ENCODE measurements around the gene GUK1. TPM values are rescaled to one million over a fixed set of nuclear protein-coding genes. Genes with fewer than 3 reads are reported as not detected.
A peak's percentile ranks its signal among the peaks of the same experiment; 100 is the strongest.

GUK1 gene
- total RNA-seq, 1 donor from 2014 or later = 519 TPM

DNA sequence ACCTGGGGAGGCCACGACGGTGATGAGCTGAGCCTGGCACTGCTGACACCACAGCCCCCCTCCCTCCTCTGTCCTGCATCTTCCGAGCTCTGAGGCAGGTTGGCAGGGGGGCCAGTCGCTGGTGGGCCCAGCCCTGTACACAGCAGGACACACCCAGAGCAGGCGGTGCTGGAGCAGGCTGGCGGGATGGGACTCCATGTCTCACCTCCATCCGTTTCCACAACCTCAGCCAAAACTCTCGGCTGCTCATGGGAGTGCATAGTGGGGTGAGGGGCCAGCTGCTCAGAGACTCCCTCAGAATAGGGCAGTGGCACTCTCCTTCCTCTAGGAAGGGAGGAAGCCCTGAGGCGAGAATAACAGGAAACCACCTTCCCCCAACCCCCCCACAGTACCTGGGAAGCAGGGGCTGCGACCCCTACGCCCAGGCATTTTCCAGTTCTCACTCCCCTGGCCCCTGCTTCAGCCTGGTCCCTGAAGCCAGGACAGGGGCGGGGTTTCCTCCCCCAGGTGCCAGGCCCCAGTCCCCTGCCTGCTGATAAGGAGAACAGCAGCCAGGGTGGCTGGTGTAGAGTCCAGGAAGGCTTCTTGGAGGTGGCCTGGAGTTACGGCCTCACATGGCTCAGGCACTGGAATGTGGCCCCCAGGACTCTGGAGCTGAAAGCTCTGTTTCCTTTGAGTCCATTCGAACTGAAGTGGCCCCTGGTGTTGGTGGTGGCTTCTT is 22.4 kb downstream of the GUK1 start:
- DNase-seq (ENCODE audit: low read depth) (peak; percentile 61), FAIRE-seq (no peak)
- Histone ChIP-seq H3K27me3 (ENCODE audit: control insufficient read depth, insufficient read depth, low read length) (peaks cover 5% of the 10 kb centered on the region), H3K4me3 (ENCODE audit: low read depth, low read length) (no peak overlapping the region), H3K36me3 (ENCODE audit: control insufficient read depth, insufficient read depth, low read length) (no peaks in the 10 kb centered on the region)
- TF ChIP-seq, protein P1, sequence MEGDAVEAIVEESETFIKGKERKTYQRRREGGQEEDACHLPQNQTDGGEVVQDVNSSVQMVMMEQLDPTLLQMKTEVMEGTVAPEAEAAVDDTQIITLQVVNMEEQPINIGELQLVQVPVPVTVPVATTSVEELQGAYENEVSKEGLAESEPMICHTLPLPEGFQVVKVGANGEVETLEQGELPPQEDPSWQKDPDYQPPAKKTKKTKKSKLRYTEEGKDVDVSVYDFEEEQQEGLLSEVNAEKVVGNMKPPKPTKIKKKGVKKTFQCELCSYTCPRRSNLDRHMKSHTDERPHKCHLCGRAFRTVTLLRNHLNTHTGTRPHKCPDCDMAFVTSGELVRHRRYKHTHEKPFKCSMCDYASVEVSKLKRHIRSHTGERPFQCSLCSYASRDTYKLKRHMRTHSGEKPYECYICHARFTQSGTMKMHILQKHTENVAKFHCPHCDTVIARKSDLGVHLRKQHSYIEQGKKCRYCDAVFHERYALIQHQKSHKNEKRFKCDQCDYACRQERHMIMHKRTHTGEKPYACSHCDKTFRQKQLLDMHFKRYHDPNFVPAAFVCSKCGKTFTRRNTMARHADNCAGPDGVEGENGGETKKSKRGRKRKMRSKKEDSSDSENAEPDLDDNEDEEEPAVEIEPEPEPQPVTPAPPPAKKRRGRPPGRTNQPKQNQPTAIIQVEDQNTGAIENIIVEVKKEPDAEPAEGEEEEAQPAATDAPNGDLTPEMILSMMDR (IDR thresholded peaks at IDR 0.05; ENCODE audit: insufficient read depth, low read length, severe bottlenecking) = no peak

DNA sequence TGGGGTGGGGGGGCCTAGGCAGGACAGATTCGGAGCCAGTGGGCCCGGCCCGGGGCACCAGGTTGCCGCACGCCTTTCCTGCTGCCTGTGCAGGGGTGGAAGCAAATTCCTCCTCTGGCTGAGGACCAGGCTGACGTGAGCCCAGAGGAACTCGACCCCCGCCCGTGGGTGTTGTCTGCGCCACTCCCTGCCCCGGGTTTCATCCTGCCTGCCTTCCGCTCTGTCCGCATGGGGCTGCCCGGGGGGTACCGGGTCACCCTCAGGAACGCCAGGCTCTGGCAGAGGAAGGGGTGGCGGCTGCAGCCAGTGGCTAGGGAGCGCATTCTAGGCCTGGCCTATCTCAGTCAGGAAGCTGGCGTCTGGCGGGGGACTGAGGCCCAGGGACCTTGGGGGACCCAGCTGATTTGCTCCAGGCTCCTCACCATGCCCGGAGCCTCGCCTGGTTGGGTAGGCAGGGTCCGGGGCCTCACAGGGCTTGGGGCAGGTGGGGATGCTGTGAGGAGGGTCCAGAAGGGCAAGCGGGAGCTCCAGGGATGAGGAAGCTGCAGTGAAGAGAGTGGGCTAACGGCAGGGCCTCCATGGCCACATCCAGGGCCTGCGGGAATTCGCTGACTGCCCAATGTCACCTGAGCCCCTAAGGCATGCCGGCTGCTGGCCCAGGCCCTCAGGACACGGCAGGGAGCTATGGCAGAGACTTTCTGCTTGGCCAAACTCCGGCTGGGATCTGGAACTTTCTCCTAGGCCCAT is 23.1 kb downstream of the GUK1 start:
- peak; percentile 82 for DNase-seq (ENCODE audit: low read depth)
- no peak overlapping the region for H3K4me3 ChIP-seq (ENCODE audit: low read depth, low read length)

DNA sequence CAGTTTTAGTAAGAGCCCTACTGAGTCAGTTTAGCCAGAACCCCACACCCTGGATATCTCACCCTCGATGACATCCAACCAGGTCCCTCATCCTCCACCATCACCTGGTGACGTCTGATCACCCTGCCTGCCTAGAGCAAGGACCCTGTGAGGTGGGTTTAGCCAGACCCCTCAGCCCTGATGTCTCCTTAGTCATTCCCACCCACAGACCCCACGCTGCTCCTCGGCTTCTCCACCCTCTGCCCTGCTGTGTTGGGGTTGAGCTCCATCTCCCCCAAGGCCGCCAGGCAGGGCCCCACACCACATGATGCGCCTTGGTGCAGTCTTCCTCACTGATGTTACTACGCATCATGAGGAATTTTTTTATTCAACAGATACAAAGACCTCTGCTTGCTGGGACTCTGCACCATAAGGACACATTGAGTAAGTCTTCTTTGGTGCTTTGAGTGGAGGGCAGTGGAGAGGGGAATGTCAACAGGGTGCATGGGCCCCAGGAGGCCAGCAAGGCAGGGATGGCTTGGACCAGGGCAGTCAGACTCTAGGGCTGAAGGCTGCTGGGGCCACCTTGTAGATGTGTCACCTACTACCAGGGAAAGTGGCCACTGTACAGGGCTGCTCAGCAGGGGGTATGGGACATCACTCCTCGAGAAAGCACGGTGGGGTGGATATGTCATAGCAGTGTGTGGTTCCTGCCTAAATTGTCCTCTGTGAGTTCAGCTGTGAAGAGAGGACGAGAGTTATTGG is 23.9 kb downstream of the GUK1 start:
- FAIRE-seq = no peak
- TF ChIP-seq, protein P1 (IDR thresholded peaks at IDR 0.05; ENCODE audit: insufficient read depth, low read length, severe bottlenecking) = no peak
- Histone ChIP-seq H3K36me3 (ENCODE audit: control insufficient read depth, insufficient read depth, low read length) (no peaks in the 10 kb centered on the region), H3K27me3 (ENCODE audit: control insufficient read depth, insufficient read depth, low read length) (peaks cover 2% of the 10 kb centered on the region), H3K4me3 (ENCODE audit: low read depth, low read length) (no peak overlapping the region)
- no peak for DNase-seq (ENCODE audit: low read depth)

More for the DNA sequence above, 23.1 kb downstream of the GUK1 start:
- no peak for FAIRE-seq
- TF ChIP-seq, protein P1 (IDR thresholded peaks at IDR 0.05; ENCODE audit: insufficient read depth, low read length, severe bottlenecking) = no peak
- H3K36me3 ChIP-seq (ENCODE audit: control insufficient read depth, insufficient read depth, low read length) = no peaks in the 10 kb centered on the region
- H3K27me3 ChIP-seq (ENCODE audit: control insufficient read depth, insufficient read depth, low read length) = peaks cover 5% of the 10 kb centered on the region

DNA sequence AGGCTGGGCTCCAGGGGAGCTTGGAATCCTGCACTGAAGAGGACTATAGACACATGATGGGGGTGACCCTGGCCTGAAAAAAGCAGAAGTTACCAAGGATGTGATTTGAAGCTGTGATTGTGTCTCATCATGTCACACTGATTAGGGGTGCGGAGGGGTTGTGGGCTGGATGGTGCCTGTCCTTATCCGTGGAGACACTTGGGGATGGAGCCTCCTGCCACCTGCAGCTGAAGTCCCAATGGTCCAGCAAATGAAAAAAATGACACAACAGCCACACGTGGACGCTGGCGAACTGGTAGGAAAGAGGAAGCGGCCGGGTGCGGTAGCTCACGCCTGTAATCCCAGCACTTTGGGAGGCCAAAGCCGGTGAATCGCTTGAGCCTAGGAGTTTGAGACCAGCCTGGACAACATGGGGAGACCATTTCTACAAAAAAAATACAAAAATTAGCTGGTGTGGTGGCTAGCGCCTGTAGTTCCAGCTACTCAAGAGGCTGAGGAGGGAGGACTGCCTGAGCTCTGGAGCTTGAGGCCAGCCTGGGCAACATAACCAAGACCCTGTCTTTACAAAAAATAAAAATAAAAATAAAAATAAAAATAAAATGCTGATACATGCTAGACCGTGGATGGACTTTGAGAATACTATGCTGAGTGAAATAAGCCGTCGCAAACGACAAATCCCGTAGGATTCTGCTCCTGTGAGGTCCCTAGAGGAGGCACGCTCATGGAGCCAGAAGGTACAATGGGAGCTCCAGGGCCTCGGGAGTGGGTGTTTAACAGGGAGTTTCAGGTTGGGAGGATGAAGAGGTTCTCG is 24.7 kb downstream of the GUK1 start:
- no peaks in the 10 kb centered on the region for H3K27me3 ChIP-seq (ENCODE audit: control insufficient read depth, insufficient read depth, low read length)
- FAIRE-seq (no peak), DNase-seq (ENCODE audit: low read depth) (no peak)
- TF ChIP-seq, protein P1 (IDR thresholded peaks at IDR 0.05; ENCODE audit: insufficient read depth, low read length, severe bottlenecking) = no peak
- no peaks in the 10 kb centered on the region for H3K36me3 ChIP-seq (ENCODE audit: control insufficient read depth, insufficient read depth, low read length)
- H3K4me3 ChIP-seq (ENCODE audit: low read depth, low read length) = peak overlapping the region; percentile 36

DNA sequence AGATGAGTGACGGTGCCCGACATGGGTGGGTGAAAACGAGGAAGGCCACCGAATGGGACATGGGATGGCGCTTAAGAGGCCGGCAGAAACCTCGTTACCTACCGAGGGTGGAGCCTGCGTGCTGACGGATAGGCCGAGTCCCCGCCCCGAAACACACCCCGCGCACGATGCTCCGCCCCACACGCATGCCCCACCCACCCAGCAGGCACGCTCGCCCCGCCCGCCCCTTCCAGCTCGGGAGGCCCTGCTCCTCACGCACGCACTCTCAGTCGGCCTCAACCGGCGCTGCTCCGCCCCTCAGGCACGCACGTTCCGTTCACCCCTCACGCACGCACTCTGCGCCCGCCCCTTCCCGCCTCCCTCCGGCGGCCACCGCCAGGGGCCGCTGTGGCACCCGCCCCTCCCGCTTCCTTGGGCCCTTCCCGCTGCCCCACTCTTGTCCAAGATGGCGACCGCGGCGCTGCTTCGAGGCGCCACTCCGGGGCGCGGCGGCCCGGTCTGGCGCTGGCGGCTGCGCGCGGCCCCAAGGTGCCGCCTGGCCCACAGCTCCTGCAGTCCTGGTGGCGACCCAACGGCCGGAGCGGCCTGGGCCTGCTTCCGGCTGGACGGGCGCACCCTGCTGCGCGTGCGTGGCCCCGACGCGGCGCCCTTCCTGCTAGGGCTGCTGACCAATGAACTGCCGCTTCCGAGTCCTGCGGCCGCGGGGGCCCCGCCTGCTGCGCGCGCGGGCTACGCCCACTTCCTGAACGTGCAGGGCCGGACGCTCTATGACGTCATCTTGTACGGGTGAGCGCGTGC is 25.5 kb downstream of the GUK1 start, which contains the start of gene IBA57:
Gene IBA57 (plus strand): TSS at position 433 of the 798 bp plus-strand sequence. CDS start 13 bp downstream, at position 446.
- TF ChIP-seq, protein P1 (IDR thresholded peaks at IDR 0.05; ENCODE audit: insufficient read depth, low read length, severe bottlenecking) = peak; percentile 96
- DNase-seq (ENCODE audit: low read depth) (peak; percentile 92), FAIRE-seq (no peak)
- Histone ChIP-seq H3K27me3 (ENCODE audit: control insufficient read depth, insufficient read depth, low read length) (no peaks in the 10 kb centered on the region), H3K4me3 (ENCODE audit: low read depth, low read length) (peak within 1 kb of the TSS; percentile 67), H3K36me3 (ENCODE audit: control insufficient read depth, insufficient read depth, low read length) (no peaks in the 10 kb centered on the region)

Data from bronchial epithelial cell (primary cell).